ENCODE results near the gene CD2.

Gene CD2

DNA sequence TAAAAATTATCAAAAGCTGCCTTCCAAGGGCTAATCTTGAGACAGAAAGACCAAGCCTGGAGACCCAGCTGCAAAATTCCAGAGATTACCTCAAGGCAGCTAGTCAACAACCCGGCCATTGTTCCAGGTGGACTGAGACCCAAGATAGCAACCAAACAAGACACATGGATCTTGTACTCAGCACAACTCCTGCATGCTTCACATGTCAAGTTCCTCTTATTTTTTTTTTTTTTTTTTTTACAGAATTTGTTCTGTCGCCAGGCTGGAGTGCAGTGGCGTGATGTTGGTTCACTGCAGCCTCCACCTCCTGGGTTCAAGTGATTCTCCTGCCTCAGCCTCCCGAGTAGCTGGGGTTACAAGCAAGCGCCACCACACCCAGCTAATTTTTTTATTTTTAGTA lies 40.1 kb downstream of the CD2 start:
- no peak overlapping the region for H3K4me3 ChIP-seq (ENCODE audit: insufficient read depth, low read depth, low read length, poor library complexity, severe bottlenecking)
- H3K4me1 ChIP-seq (ENCODE audit: control insufficient read depth, insufficient read depth, low read length, poor library complexity, severe bottlenecking): peaks cover 15% of the 10 kb centered on the region
- no peaks in the 10 kb centered on the region for H3K9me3 ChIP-seq (ENCODE audit: control insufficient read depth, low read length)
- H3K27me3 ChIP-seq (replicated peaks; ENCODE audit: control insufficient read depth, insufficient read depth, low read length, poor library complexity, severe bottlenecking): no peaks in the 10 kb centered on the region
- no peak for DNase-seq
- H3K27ac ChIP-seq (ENCODE audit: insufficient read depth, low read length, poor library complexity, severe bottlenecking): no peak overlapping the region
- no peaks in the 10 kb centered on the region for H3K36me3 ChIP-seq (ENCODE audit: control insufficient read depth, insufficient read depth, low read length)

DNA sequence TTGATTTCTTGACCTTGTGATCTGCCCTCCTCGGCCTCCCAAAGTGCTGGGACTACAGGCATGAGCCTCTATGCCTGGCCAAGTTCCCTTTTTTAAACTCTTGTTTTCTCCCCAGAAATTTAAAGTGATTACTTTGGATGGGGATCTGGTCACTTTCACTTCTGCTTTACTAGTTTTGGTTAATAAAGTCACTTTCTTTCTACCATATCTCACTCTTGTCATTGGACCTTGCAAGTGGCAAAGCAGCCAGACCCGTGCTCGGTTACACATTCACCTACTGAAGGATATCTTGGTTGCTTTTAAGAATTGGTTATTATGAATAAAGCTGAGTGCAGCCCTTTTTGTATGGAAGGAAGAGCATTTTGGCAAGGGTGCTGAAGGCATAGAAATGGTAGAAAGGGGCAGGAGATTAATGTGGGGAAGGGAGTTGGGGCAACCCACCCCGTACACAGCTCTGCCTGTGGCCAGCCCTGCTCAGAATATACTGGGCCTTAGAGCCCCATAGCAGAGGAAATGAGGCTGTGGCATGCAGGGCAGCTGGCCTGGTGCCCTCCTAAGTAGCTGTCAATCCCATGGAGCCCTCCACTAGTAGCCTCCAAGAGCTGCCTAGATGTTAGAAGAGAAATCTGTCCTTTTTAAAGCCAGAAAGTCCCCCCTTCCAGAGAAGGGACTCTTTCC lies 40.7 kb downstream of the CD2 start:
- Histone ChIP-seq H3K4me3 (ENCODE audit: insufficient read depth, low read depth, low read length, poor library complexity, severe bottlenecking) (no peak overlapping the region), H3K9me3 (ENCODE audit: control insufficient read depth, low read length) (no peaks in the 10 kb centered on the region), H3K27ac (ENCODE audit: insufficient read depth, low read length, poor library complexity, severe bottlenecking) (no peak overlapping the region), H3K4me1 (ENCODE audit: control insufficient read depth, insufficient read depth, low read length, poor library complexity, severe bottlenecking) (peaks cover 15% of the 10 kb centered on the region), H3K36me3 (ENCODE audit: control insufficient read depth, insufficient read depth, low read length) (no peaks in the 10 kb centered on the region), H3K27me3 (replicated peaks; ENCODE audit: control insufficient read depth, insufficient read depth, low read length, poor library complexity, severe bottlenecking) (no peaks in the 10 kb centered on the region)
- DNase-seq: no peak

DNA sequence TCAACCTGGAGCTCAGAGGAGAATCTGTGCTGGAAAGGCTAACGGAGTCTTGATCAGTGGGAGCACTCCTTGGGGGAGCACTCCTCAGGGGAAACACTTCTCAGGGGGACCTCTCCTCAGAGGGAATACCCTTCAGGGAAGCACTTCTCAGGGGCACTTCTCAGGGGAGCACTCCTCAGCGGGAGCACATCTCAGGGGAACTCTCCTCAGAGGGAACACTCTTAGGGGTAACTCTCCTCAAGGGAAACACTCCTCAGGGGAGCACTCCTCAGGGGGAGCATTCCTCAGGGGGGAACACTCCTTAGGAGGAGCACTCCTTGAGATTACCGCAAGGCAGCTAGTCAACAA lies 41.2 kb downstream of the CD2 start:
- Histone ChIP-seq H3K27ac (ENCODE audit: insufficient read depth, low read length, poor library complexity, severe bottlenecking) (no peak overlapping the region), H3K4me3 (ENCODE audit: insufficient read depth, low read depth, low read length, poor library complexity, severe bottlenecking) (no peak overlapping the region), H3K36me3 (ENCODE audit: control insufficient read depth, insufficient read depth, low read length) (no peaks in the 10 kb centered on the region), H3K4me1 (ENCODE audit: control insufficient read depth, insufficient read depth, low read length, poor library complexity, severe bottlenecking) (peaks cover 15% of the 10 kb centered on the region), H3K9me3 (ENCODE audit: control insufficient read depth, low read length) (no peaks in the 10 kb centered on the region), H3K27me3 (replicated peaks; ENCODE audit: control insufficient read depth, insufficient read depth, low read length, poor library complexity, severe bottlenecking) (no peaks in the 10 kb centered on the region)
- DNase-seq: no peak

DNA sequence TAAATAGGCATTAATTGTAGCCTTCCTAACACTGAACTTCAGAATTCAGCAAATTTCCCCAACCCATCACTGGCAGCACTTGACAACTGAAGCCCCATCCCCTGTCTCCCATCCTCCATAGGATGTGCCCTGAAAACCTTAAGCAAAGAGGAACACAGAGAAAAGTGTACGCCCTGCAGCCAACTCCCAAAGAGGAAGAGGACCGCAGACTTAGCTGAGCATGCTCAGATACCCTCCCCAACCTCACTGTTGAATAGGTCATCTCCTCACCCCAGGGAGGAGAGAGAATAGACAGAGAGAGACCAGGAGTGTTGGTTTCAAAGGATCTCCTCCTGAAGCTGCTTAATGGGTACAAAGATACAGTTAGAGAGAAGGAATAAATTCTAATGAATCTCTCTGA lies 50.5 kb downstream of the CD2 start:
- H3K4me3 ChIP-seq (ENCODE audit: insufficient read depth, low read depth, low read length, poor library complexity, severe bottlenecking): no peak overlapping the region
- DNase-seq: no peak
- no peaks in the 10 kb centered on the region for H3K9me3 ChIP-seq (ENCODE audit: control insufficient read depth, low read length)
- H3K27ac ChIP-seq (ENCODE audit: insufficient read depth, low read length, poor library complexity, severe bottlenecking): peak overlapping the region; percentile 76
- H3K36me3 ChIP-seq (ENCODE audit: control insufficient read depth, insufficient read depth, low read length): no peaks in the 10 kb centered on the region
- H3K4me1 ChIP-seq (ENCODE audit: control insufficient read depth, insufficient read depth, low read length, poor library complexity, severe bottlenecking): peaks cover 40% of the 10 kb centered on the region
- no peaks in the 10 kb centered on the region for H3K27me3 ChIP-seq (replicated peaks; ENCODE audit: control insufficient read depth, insufficient read depth, low read length, poor library complexity, severe bottlenecking)

DNA sequence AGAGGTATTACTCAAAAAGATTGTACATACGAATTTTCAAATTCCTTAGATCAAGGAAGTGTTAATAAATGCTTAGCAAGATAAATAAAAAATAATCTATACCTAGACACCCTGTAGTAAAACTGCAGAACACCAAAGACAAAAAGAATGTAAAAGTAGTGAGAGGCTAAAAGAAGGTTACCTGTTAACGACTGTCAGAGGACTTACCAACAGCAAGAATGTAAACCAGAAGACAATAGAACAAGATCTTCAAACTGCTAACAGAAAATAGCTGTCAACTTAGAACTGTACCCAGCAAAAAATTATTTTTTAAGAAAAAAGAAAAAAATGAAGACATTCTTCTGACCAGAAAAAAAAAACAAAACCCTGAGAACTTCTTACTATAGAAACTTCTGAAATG lies 51.2 kb downstream of the CD2 start:
- Histone ChIP-seq H3K27me3 (replicated peaks; ENCODE audit: control insufficient read depth, insufficient read depth, low read length, poor library complexity, severe bottlenecking) (no peaks in the 10 kb centered on the region), H3K4me3 (ENCODE audit: insufficient read depth, low read depth, low read length, poor library complexity, severe bottlenecking) (no peak overlapping the region), H3K4me1 (ENCODE audit: control insufficient read depth, insufficient read depth, low read length, poor library complexity, severe bottlenecking) (peaks cover 46% of the 10 kb centered on the region), H3K36me3 (ENCODE audit: control insufficient read depth, insufficient read depth, low read length) (no peaks in the 10 kb centered on the region), H3K9me3 (ENCODE audit: control insufficient read depth, low read length) (no peaks in the 10 kb centered on the region), H3K27ac (ENCODE audit: insufficient read depth, low read length, poor library complexity, severe bottlenecking) (peak overlapping the region; percentile 76)
- no peak for DNase-seq

DNA sequence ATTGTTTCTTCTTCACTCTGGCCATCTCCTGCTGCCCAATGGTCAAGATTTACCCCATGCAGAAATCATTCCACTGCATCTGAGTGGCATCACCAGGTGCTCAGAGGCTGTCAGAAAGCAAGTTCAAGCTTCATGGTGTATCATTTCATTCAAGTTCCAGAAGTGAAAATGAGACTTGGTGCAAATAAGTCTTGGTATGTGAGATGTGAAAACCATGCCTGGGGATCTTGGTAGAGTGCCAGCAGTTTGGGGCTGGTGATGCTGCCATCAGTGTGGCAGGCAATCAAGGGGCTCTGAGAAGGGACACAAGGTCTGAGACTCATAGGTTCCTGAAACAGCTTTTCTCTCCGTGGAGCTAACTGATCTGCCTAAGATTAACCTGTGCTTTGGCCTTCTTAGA lies 52.0 kb downstream of the CD2 start:
- peaks cover 43% of the 10 kb centered on the region for H3K4me1 ChIP-seq (ENCODE audit: control insufficient read depth, insufficient read depth, low read length, poor library complexity, severe bottlenecking)
- H3K4me3 ChIP-seq (ENCODE audit: insufficient read depth, low read depth, low read length, poor library complexity, severe bottlenecking): no peak overlapping the region
- DNase-seq: peak; percentile 31 to 38 (median 35)
- H3K36me3 ChIP-seq (ENCODE audit: control insufficient read depth, insufficient read depth, low read length): no peaks in the 10 kb centered on the region
- no peaks in the 10 kb centered on the region for H3K27me3 ChIP-seq (replicated peaks; ENCODE audit: control insufficient read depth, insufficient read depth, low read length, poor library complexity, severe bottlenecking)
- peak overlapping the region; percentile 76 for H3K27ac ChIP-seq (ENCODE audit: insufficient read depth, low read length, poor library complexity, severe bottlenecking)
- H3K9me3 ChIP-seq (ENCODE audit: control insufficient read depth, low read length): no peaks in the 10 kb centered on the region

DNA sequence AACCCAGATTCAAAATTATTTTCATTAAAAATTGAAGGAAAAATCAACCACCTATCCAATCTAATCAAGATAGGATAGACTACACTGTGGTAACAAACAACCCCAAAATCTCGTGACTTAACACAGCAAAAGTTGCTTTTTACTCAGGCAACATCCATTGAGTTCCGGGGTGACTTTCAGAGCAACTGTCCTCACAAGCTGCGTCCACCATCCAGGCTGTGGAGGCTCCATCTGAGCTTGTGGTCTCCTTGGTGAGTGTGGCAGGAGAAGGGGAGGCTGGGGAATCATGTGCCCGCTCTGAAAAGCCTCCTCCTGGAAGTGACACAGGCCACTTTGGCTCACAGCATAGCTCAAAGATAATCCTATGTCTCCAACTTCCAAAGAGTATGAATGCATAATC lies 52.4 kb downstream of the CD2 start:
- no peaks in the 10 kb centered on the region for H3K27me3 ChIP-seq (replicated peaks; ENCODE audit: control insufficient read depth, insufficient read depth, low read length, poor library complexity, severe bottlenecking)
- peaks cover 39% of the 10 kb centered on the region for H3K4me1 ChIP-seq (ENCODE audit: control insufficient read depth, insufficient read depth, low read length, poor library complexity, severe bottlenecking)
- DNase-seq: no peak
- no peaks in the 10 kb centered on the region for H3K9me3 ChIP-seq (ENCODE audit: control insufficient read depth, low read length)
- H3K36me3 ChIP-seq (ENCODE audit: control insufficient read depth, insufficient read depth, low read length): no peaks in the 10 kb centered on the region
- no peak overlapping the region for H3K4me3 ChIP-seq (ENCODE audit: insufficient read depth, low read depth, low read length, poor library complexity, severe bottlenecking)
- peak overlapping the region; percentile 76 for H3K27ac ChIP-seq (ENCODE audit: insufficient read depth, low read length, poor library complexity, severe bottlenecking)

DNA sequence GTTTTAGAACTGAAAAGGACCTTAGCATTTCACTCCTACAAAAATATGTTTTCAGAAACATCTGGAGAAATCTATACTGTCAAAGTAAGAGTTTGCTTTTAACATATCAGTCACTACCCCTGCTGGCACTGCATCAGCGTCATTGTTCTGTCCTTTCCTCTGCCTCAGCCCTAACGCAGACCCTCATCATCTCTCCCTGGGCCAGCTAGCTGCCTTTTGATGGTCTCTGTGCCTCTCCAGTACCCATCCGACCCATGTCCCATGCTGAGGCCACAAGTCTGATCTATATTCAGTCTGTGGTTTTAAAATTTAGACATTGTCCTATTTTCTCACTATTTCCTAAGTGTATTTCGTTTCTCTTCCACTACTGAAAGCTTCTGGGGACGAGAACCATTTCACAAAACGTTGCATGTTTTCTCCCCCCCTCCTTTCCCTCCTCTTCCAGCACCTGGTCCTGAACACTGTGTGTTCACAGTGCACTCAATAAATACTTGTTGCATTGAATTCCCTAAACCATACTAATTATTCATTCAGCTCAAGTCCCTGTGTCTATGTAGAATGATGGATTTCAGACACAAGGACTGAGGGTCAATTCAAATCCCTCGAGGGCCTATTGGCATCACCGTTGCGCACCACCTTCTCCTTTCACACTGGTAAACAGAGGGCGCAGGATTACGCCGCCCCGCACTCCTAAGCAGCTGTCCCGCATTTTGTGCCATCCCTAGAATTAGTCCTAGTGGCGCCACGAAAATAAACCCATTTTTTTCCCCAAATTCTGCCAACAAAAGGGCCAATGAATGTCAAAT lies 53.4 kb downstream of the CD2 start:
- no peak overlapping the region for H3K4me3 ChIP-seq (ENCODE audit: insufficient read depth, low read depth, low read length, poor library complexity, severe bottlenecking)
- no peak for DNase-seq
- peak overlapping the region; percentile 76 for H3K27ac ChIP-seq (ENCODE audit: insufficient read depth, low read length, poor library complexity, severe bottlenecking)
- H3K4me1 ChIP-seq (ENCODE audit: control insufficient read depth, insufficient read depth, low read length, poor library complexity, severe bottlenecking): peaks cover 32% of the 10 kb centered on the region
- H3K36me3 ChIP-seq (ENCODE audit: control insufficient read depth, insufficient read depth, low read length): no peaks in the 10 kb centered on the region
- H3K27me3 ChIP-seq (replicated peaks; ENCODE audit: control insufficient read depth, insufficient read depth, low read length, poor library complexity, severe bottlenecking): no peaks in the 10 kb centered on the region
- peaks cover 2% of the 10 kb centered on the region for H3K9me3 ChIP-seq (ENCODE audit: control insufficient read depth, low read length)

DNA sequence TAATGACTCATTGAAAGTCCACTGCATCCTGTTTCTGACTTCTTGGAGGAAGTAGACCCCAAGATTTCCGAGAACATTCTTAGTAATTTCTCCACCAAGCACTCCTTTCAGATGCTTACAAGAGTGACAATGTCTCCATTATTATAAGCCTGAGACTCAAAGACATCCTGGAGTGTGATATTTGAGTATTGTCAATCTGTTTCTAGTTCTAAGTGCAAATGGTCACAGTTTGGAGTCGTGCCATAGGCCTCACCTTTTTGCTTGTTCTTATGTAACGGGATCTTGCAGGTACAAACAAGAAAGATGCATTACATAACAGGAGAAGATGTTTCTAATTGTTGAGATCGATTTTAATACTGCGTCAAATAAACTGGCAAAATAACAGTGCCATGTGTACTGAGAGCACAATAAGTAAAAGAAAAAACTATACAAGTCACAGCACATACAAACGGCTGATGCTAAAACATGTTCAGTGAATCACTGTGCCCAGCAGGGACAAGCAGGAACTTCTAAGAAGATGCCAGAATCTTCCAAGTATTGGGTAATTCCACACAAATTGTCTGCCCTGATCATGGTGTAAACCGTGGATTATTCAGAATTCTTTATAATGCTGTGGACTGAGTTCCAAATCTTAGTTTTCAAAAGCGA lies 54.1 kb downstream of the CD2 start:
- H3K27me3 ChIP-seq (replicated peaks; ENCODE audit: control insufficient read depth, insufficient read depth, low read length, poor library complexity, severe bottlenecking): no peaks in the 10 kb centered on the region
- H3K4me3 ChIP-seq (ENCODE audit: insufficient read depth, low read depth, low read length, poor library complexity, severe bottlenecking): no peak overlapping the region
- DNase-seq: no peak
- H3K9me3 ChIP-seq (ENCODE audit: control insufficient read depth, low read length): peaks cover 4% of the 10 kb centered on the region
- H3K4me1 ChIP-seq (ENCODE audit: control insufficient read depth, insufficient read depth, low read length, poor library complexity, severe bottlenecking): peaks cover 32% of the 10 kb centered on the region
- no peaks in the 10 kb centered on the region for H3K36me3 ChIP-seq (ENCODE audit: control insufficient read depth, insufficient read depth, low read length)
- H3K27ac ChIP-seq (ENCODE audit: insufficient read depth, low read length, poor library complexity, severe bottlenecking): peak overlapping the region; percentile 76

Measured in effector memory CD4-positive, alpha-beta T cell (primary cell).